HG02759 (cell line): ENCODE results near the gene GPC5.
"Not testable (repeated sequence)": the region's sequence is repeated elsewhere in the genome, so short reads cannot be mapped to it uniquely, and the experiment has no call there.

Source experiments
- ATAC-seq: cut with Tn5 transposase; IDR thresholded peaks from one replicate; pipeline ENCODE4 v1.9.1; 2021; ENCODE audit warnings: mild to moderate bottlenecking, moderate library complexity; ENCODE audit not compliant: unreplicated experiment

Gene GPC5

GRCh38 chr13:92413452-92413851 is 1015.0 kb downstream of the GPC5 start:
- no peak for ATAC-seq

- ATAC-seq: no peak
Observed at GRCh38 chr13:92414851-92415250, 1016.4 kb downstream of the GPC5 start.

GRCh38 chr13:92415781-92416180 is 1017.4 kb downstream of the GPC5 start:
- ATAC-seq: no peak

- ATAC-seq: no peak
Observed at GRCh38 chr13:92418818-92419412, 1020.5 kb downstream of the GPC5 start.

- no peak for ATAC-seq
Observed at GRCh38 chr13:92429231-92429630, 1030.8 kb downstream of the GPC5 start.

GRCh38 chr13:92433386-92433785 is 1035.0 kb downstream of the GPC5 start:
- no peak for ATAC-seq

- ATAC-seq: no peak
Observed at GRCh38 chr13:92433963-92434362, 1035.5 kb downstream of the GPC5 start.

GRCh38 chr13:92436924-92437323 is 1038.5 kb downstream of the GPC5 start:
- ATAC-seq: no peak

GRCh38 chr13:92444244-92444643 is 1045.8 kb downstream of the GPC5 start:
- ATAC-seq: no peak

GRCh38 chr13:92451060-92451459 is 1052.6 kb downstream of the GPC5 start:
- ATAC-seq: no peak

GRCh38 chr13:92452840-92453239 is 1054.4 kb downstream of the GPC5 start:
- no peak for ATAC-seq

GRCh38 chr13:92459306-92459705 is 1060.9 kb downstream of the GPC5 start:
- no peak for ATAC-seq

GRCh38 chr13:92460479-92460878 is 1062.1 kb downstream of the GPC5 start:
- no peak for ATAC-seq

- ATAC-seq: no peak
Observed at GRCh38 chr13:92461402-92461801, 1063.0 kb downstream of the GPC5 start.

- no peak for ATAC-seq
Observed at GRCh38 chr13:92461831-92462230, 1063.4 kb downstream of the GPC5 start.

GRCh38 chr13:92463134-92463533 is 1064.7 kb downstream of the GPC5 start:
- no peak for ATAC-seq

GRCh38 chr13:92473765-92474475 is 1075.5 kb downstream of the GPC5 start:
- ATAC-seq: no peak

- no peak for ATAC-seq
Observed at GRCh38 chr13:92480387-92480786, 1082.0 kb downstream of the GPC5 start.

- ATAC-seq: not testable (repeated sequence)
Observed at GRCh38 chr13:92482790-92483189, 1084.4 kb downstream of the GPC5 start.

GRCh38 chr13:92483894-92484293 is 1085.5 kb downstream of the GPC5 start:
- ATAC-seq: no peak

GRCh38 chr13:92487238-92487637 is 1088.8 kb downstream of the GPC5 start:
- no peak for ATAC-seq

- no peak for ATAC-seq
Observed at GRCh38 chr13:92488249-92488852, 1089.9 kb downstream of the GPC5 start.
